Stimulated activated CD4-positive, alpha-beta T cell treated with anti-CD3 and anti-CD28 coated beads, Interleukin-4, amount 100 ng/mL, for 1 hour (primary cell): ENCODE results near the gene STX18.
"Not testable (repeated sequence)": the region's sequence is repeated elsewhere in the genome, so short reads cannot be mapped to it uniquely, and the experiment has no call there.

Experiments used
- DNase-seq: peaks from one replicate; pipeline ENCODE4 v3.0.0-alpha.2; 2020

Gene STX18

GRCh38 chr4:4552042-4552441, 10.2 kb upstream of the STX18 start:
- not testable (repeated sequence) for DNase-seq

GRCh38 chr4:4550161-4550560, 8.3 kb upstream of the STX18 start:
- DNase-seq = not testable (repeated sequence)

GRCh38 chr4:4549534-4549933, 7.7 kb upstream of the STX18 start:
- no peak for DNase-seq

GRCh38 chr4:4542774-4543485, 1.1 kb upstream of the STX18 start:
- DNase-seq = no peak

- peak; percentile 3 for DNase-seq
Observed at GRCh38 chr4:4541040-4541631, 712 bp downstream of the STX18 start.

- no peak for DNase-seq
Observed at GRCh38 chr4:4539481-4539880, 2.4 kb downstream of the STX18 start.

- no peak for DNase-seq
Observed at GRCh38 chr4:4535590-4535989, 6.3 kb downstream of the STX18 start.

- DNase-seq = no peak
Observed at GRCh38 chr4:4534515-4535145, 7.2 kb downstream of the STX18 start.

GRCh38 chr4:4533461-4534169, 8.2 kb downstream of the STX18 start:
- no peak for DNase-seq

GRCh38 chr4:4532371-4533154, 9.3 kb downstream of the STX18 start:
- no peak for DNase-seq

GRCh38 chr4:4529392-4529791, 12.5 kb downstream of the STX18 start:
- DNase-seq = no peak

GRCh38 chr4:4526401-4526800, 15.4 kb downstream of the STX18 start:
- no peak for DNase-seq

GRCh38 chr4:4524364-4524763, 17.5 kb downstream of the STX18 start:
- DNase-seq = peak; percentile 11

GRCh38 chr4:4521731-4522130, 20.1 kb downstream of the STX18 start:
- no peak for DNase-seq

- no peak for DNase-seq
Observed at GRCh38 chr4:4521136-4521535, 20.7 kb downstream of the STX18 start.

GRCh38 chr4:4519297-4519894, 22.5 kb downstream of the STX18 start:
- no peak for DNase-seq

GRCh38 chr4:4518747-4519146, 23.1 kb downstream of the STX18 start:
- DNase-seq = no peak

- no peak for DNase-seq
Observed at GRCh38 chr4:4514786-4515185, 27.1 kb downstream of the STX18 start.

- DNase-seq = no peak
Observed at GRCh38 chr4:4512282-4512681, 29.6 kb downstream of the STX18 start.

- DNase-seq = not testable (repeated sequence)
Observed at GRCh38 chr4:4510641-4511040, 31.2 kb downstream of the STX18 start.

GRCh38 chr4:4509521-4509920, 32.3 kb downstream of the STX18 start:
- DNase-seq = no peak

- DNase-seq = no peak
Observed at GRCh38 chr4:4507923-4508322, 33.9 kb downstream of the STX18 start.
